HG02885 (cell line): ENCODE measurements around the gene MCU.
"Not testable (repeated sequence)": the region's sequence is repeated elsewhere in the genome, so short reads cannot be mapped to it uniquely, and the experiment has no call there.

Experiments used
- ATAC-seq: cut with Tn5 transposase; IDR thresholded peaks from one replicate; pipeline ENCODE4 v1.9.1; 2021; ENCODE audit warnings: mild to moderate bottlenecking; ENCODE audit not compliant: unreplicated experiment, poor library complexity

The MCU gene

DNA sequence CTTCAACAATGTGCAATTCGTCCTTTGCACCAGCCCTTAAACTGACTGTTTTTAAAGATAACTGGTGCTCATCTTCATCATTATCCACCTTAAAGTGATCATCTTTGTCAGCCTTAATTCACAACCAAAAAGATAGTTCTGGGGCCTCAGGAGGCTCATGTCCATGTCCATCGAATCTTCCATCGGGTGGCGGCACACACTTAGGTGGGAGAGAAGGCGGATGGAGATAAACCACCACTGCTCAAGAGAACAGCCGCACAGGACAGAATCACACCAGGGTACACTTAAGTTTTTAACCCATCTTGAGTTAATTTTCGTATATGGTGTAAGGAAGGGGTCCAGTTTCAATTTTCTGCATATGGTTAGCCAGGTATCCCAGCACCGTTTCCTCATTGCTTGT is 226.4 kb downstream of the MCU start:
- ATAC-seq = no peak

GRCh38 chr10:72921147-72921683 is 229.3 kb downstream of the MCU start:
- not testable (repeated sequence) for ATAC-seq

GRCh38 chr10:72924351-72924750 is 232.4 kb downstream of the MCU start:
- ATAC-seq = no peak

DNA sequence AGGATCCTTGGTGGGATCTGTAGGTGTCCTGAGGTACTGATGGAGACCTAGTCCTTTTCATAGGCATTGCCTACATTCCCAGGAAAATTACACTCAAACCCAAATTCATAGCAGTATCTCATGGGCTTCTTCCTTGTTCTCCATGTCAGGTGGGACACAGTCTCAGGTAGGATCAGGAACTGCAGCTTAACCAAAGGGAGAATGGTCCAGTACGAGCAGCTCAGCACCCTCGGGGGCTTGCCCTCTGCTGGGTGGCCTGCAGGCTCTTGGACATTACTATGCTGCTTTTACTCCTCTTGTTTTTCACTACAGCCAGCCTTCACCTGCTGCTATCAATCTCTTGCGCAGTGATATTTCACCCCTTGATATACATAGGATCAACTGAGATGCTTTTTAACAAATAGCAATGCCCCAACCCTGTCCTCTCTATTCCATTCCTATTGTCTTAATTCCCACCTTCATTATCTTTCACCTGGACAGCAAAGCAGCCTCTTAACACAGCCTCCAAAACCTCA is 234.1 kb downstream of the MCU start:
- ATAC-seq = no peak

DNA sequence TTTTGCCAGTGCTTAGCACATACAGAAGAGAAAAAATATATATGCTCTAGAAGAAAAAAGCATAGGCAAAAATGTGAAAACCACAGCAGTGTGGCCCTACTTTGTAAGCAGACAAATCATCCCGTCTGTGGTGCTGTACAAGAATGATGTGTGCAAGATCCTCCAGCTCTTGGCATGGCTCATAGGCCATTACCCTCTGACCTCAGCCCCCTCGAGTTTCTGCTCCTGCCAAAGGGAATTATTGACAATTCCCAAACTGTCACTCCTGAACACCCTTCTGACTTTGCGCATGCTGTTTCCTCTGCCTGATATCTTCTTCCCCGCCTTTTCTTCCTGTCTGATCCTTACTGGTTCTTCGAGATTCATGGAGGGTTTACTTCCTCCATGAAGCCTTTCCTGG is 235.5 kb downstream of the MCU start:
- ATAC-seq = no peak

GRCh38 chr10:72928798-72929197 is 236.9 kb downstream of the MCU start:
- ATAC-seq = no peak

DNA sequence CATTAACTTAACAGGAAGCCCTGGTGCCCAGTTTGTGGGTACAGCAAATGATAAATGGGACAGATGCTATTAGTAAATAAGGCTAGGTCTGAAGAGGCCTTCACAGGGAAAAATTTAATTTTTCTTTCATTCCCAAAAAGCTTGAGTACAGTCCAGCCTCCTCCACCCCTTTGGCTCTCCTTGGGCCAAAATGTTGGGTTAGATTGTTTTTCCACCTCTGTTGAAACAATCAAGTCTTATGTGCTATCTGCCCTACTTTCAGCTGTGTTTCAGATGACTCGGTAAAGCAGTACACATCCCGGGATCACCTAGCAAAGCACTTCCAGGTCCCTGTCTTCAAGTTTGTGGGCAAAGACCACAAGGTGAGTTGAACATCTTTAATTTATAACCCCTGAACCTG is 238.3 kb downstream of the MCU start:
- ATAC-seq = no peak

DNA sequence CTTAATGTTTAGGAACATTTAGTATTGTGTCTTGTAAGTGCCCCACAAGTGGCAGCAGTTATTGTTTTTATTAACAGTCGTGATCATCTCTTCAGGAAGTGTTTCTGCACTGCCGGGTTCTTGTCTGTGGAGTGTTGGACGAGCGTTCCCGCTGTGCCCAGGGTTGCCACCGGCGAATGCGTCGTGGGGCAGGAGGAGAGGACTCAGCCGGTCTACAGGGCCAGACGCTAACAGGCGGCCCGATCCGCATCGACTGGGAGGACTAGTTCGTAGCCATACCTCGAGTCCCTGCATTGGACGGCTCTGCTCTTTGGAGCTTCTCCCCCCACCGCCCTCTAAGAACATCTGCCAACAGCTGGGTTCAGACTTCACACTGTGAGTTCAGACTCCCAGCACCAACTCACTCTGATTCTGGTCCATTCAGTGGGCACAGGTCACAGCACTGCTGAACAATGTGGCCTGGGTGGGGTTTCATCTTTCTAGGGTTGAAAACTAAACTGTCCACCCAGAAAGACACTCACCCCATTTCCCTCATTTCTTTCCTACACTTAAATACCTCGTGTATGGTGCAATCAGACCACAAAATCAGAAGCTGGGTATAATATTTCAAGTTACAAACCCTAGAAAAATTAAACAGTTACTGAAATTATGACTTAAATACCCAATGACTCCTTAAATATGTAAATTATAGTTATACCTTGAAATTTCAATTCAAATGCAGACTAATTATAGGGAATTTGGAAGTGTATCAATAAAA is 240.5 kb downstream of the MCU start:
- ATAC-seq = no peak

GRCh38 chr10:72935361-72935760 is 243.4 kb downstream of the MCU start:
- no peak for ATAC-seq
